ENCODE results near the gene PCDHA10. TPM values are rescaled to one million over a fixed set of nuclear protein-coding genes. Genes with fewer than 3 reads are reported as not detected.
A peak's percentile ranks its signal among the peaks of the same experiment; 100 is the strongest.
"Not testable (repeated sequence)": the region's sequence is repeated elsewhere in the genome, so short reads cannot be mapped to it uniquely, and the experiment has no call there.

PCDHA10 gene
- total RNA-seq, 1 donor = 0.09 TPM

GRCh38 chr5:140822281-140822629, 33.4 kb upstream of the PCDHA10 start:
- no peak for TF ChIP-seq CTCF (IDR thresholded peaks at IDR 0.05; ENCODE audit: insufficient read depth, low read length)
- DNase-seq (ENCODE audit: low read depth) = no peak
- no peak overlapping the region for H3K4me3 ChIP-seq (ENCODE audit: low read depth, low read length)

- H3K4me3 ChIP-seq (ENCODE audit: low read depth, low read length); DNase-seq (ENCODE audit: low read depth): not testable (repeated sequence)
These were observed 32.7 kb upstream of the PCDHA10 start for GRCh38 chr5:140822969-140823368.

GRCh38 chr5:140823475-140823874, 32.2 kb upstream of the PCDHA10 start:
- no peak for DNase-seq (ENCODE audit: low read depth)
- no peak for TF ChIP-seq CTCF (IDR thresholded peaks at IDR 0.05; ENCODE audit: insufficient read depth, low read length)
- no peak overlapping the region for H3K4me3 ChIP-seq (ENCODE audit: low read depth, low read length)

- TF ChIP-seq CTCF (IDR thresholded peaks at IDR 0.05; ENCODE audit: insufficient read depth, low read length) = no peak
- DNase-seq (ENCODE audit: low read depth) = no peak
- H3K4me3 ChIP-seq (ENCODE audit: low read depth, low read length) = no peak within 1 kb of the TSS
These were observed 27.9 kb upstream of the PCDHA10 start, which contains the start of gene PCDHA6 for GRCh38 chr5:140827704-140828361. Gene PCDHA6, plus strand, starts transcription at chr5:140827960. Its CDS starts 132 bp downstream, at chr5:140828092.

- no peak for TF ChIP-seq CTCF (IDR thresholded peaks at IDR 0.05; ENCODE audit: insufficient read depth, low read length)
- no peak overlapping the region for H3K4me3 ChIP-seq (ENCODE audit: low read depth, low read length)
- DNase-seq (ENCODE audit: low read depth) = no peak
These were observed 27.3 kb upstream of the PCDHA10 start for GRCh38 chr5:140828362-140828737.

- not testable (repeated sequence) for DNase-seq (ENCODE audit: low read depth); H3K4me3 ChIP-seq (ENCODE audit: low read depth, low read length)
These were observed 25.9 kb upstream of the PCDHA10 start for GRCh38 chr5:140829511-140830501.

- no peak for TF ChIP-seq CTCF (IDR thresholded peaks at IDR 0.05; ENCODE audit: insufficient read depth, low read length)
- peak within 1 kb of the TSS; percentile 22 for H3K4me3 ChIP-seq (ENCODE audit: low read depth, low read length)
- peak; percentile 22 for DNase-seq (ENCODE audit: low read depth)
These were observed 21.7 kb upstream of the PCDHA10 start, which contains the start of gene PCDHA7 for GRCh38 chr5:140833993-140834392. Gene PCDHA7, plus strand, starts transcription at chr5:140834269. Its CDS starts 115 bp downstream, at chr5:140834384.

GRCh38 chr5:140834439-140835008, 21.2 kb upstream of the PCDHA10 start:
- DNase-seq (ENCODE audit: low read depth) = not testable (repeated sequence)
- H3K4me3 ChIP-seq (ENCODE audit: low read depth, low read length) = peak overlapping the region; percentile 22
